NCI-H82 treated with DMSO at 0.1 percent for 48 hours (cell line): ENCODE results near the gene FCN2.
"Not testable (repeated sequence)": the region's sequence is repeated elsewhere in the genome, so short reads cannot be mapped to it uniquely, and the experiment has no call there.

Source experiments
- DNase-seq: peaks from one replicate; lab custom pipeline; 2025; ENCODE audit not compliant: unreplicated experiment; lab: John Stamatoyannopoulos, UW

The FCN2 gene

GRCh38 chr9:134847138-134847537 is 33.5 kb upstream of the FCN2 start:
- no peak for DNase-seq

GRCh38 chr9:134847752-134848432 is 32.7 kb upstream of the FCN2 start:
- DNase-seq = no peak

GRCh38 chr9:134848504-134848903 is 32.1 kb upstream of the FCN2 start:
- DNase-seq = no peak

DNA sequence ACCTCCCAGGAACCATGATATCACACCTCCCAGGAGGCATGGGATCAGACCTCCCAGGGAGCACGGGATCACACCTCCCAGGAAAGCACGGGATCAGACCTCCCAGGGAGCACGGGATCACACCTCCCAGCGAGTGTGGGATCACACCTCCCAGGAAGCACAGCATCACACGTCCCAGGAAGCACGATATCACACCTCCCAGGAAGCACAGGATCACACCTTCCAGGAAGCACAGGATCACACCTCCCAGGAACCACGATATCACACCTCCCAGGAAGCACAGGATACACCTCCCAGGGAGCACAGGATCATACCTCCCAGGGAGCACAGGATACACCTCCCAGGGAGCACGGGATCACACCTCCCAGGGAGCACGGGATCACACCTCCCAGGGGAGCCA is 30.0 kb upstream of the FCN2 start:
- no peak for DNase-seq

- no peak for DNase-seq
These were observed 29.6 kb upstream of the FCN2 start for GRCh38 chr9:134851020-134851419.

GRCh38 chr9:134852906-134853654 is 27.5 kb upstream of the FCN2 start:
- DNase-seq = no peak

DNA sequence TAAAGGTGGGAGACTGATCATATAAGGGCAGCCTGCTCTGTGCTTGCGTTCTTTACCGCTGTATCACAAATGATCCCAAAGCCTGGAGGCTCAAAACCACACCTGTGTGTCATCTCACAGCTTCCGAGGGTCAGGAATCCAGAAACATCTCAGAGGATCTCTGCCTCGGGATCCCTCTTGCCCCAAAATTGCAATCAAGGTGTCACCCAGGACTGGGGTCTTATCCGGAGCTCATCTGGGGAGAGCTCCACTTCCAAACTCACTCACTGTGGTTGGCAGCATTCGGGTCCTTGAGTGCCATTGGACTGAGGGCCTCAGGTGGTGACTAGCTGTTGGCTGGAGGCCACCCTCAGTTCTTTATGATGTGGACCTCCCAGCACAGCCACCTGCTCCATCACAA is 26.7 kb upstream of the FCN2 start:
- no peak for DNase-seq

DNA sequence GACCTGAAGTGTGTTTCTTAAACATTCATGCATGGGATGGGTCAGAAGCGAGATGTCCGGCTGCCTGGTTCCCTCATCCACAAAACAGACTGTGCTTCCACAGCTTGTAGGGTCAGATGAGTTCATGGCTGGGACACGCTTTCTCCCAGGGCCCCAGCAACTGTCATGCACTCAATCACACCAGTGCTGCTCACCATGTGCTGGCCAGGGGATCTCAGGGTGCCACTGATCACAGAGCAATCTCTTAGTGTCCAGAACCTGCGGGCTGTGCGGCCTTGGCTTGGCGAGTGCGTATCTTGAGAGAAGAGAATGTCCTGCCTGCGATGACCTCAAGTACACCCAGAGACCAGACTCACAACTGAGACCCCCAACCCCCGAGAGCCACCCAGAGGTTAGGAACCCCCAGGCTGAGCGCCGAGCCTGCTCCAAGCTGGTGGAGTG is 26.0 kb upstream of the FCN2 start:
- DNase-seq = no peak

- DNase-seq = no peak
These were observed 25.2 kb upstream of the FCN2 start for GRCh38 chr9:134855231-134855899.

- DNase-seq = no peak
These were observed 24.7 kb upstream of the FCN2 start for GRCh38 chr9:134855900-134856377.

GRCh38 chr9:134857451-134857850 is 23.2 kb upstream of the FCN2 start:
- DNase-seq = not testable (repeated sequence)

DNA sequence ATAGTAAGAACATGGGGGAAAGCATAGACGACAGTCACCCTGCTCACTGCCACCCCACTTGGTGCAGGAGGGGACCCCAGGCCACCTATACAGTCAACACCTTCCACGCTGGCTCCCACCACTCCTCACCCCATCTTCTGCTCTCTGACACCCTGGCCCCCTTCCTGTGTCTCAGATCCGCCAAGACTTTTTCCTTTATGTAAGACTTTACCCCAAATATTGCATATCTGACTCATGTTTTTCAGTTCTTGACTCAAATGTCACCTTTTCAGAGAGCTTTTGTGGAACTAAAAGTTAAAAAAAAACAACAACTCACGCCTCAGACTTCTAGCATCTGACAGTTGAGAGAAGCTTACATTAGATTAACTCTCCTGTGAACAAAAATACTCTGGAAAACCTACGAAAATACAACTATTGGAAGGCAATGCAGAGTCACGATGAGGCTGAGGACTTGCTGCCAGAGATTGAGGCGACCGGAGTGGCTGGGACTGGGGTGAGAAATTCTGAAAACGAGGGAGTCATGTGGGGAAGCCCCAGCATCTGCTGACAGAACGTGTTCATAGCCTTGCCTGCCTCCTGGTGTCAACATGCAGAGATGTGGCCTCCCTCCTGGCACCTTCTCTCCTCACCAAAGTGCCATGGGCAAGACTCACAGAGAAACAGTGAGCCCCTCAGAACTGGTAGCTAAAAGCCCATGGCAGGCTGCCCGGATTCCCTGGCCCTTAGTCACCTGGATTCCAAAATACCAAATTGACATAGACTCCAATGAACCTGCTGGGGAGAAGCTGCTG is 22.4 kb upstream of the FCN2 start:
- DNase-seq = no peak

DNA sequence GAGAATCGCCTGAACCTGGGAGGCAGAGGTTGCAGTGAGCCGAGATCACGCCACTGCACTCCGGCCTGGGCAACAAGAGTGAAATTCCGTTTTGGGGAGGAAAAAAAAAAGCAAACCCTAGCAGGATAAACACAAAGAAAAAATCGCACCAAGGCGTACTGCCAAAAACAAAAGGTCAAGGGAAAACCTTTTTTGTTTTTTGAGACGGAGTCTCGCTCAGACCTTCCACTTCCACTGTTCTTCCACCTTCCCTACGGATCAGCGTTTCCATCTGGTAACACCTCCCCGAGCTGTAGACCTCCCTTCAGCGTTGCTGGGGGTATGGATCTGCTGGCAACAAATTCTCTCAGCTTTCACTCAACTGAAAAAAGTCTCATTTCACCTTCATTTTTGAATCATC is 20.1 kb upstream of the FCN2 start:
- no peak for DNase-seq

DNA sequence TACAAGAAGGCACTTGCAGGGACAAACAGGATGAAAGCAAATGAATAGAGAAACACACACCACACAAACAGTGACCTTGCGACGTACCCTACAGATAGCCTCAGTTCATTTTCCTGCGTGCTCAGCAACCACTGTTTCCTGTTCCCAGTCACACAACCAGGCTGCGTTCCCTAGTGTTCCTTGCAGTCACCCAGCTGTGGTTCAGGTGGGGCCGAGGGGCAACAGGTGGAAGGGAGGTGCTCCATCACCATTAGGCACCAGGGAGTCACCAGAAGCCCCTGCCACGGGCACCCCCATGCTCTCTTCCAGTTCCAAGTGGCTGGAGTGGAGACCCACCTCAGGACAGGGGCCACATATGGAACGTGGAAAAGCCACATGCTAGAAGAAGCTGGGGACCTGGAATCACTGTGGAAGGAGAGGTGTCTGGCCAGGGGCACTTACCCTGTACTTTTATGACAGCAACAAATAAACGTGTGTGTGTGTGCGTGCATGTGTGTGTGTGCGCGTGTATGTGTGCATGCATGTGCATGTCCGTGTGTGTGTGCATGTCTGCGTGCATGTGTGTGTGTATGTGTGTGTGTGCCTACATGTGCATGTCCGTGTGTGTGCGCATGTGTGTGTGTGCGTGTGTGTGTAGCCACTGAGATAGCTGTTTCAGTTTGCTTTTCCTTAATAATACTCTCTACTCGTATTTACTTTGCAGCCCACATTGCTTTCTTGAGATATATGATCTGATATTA is 18.8 kb upstream of the FCN2 start:
- no peak for DNase-seq

- DNase-seq = no peak
These were observed 17.2 kb upstream of the FCN2 start for GRCh38 chr9:134863306-134863902.

DNA sequence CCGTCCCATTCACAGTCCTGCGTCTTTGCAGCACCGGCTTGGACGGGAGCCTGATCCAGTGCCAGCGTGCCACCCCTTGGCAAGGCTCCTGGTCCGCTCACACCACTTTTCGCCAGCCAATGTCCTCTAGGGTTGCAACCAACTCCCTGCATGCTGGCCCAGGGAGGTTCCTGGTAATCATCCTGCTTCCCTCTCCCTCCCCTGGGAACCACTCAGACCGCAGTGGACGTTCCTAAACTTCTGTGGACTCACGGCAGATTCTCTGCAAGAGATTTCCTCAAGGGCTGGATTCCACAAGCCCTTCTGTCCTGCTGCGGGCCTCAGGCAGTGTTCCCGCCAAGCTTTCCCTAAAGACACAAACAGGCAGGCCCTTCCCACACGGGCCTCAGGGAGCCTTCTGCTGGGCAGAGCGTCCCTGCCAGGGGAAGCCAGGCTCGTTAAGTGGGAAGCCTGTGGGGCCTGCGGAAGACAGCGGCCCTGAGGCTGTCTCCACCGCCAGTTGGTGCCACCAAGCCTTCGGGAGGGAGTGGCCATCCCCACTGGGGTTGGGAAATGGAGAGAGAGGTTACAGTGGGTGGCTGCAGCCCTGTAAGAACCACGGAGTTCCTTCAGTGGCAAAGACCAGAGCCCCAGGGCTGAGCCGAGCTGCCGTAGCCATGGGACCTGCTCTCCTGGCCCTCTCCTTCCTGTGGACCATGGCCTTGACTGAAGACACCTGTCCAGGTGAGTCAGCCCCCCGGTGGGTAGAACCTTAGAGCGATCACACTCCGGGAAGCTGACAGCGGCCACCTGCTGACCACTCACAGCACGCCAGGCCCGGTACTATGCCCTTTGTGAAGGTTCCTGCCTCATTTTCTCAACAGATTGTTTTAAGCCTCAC is 16.4 kb upstream of the FCN2 start:
- no peak for DNase-seq

- DNase-seq = no peak
These were observed 15.8 kb upstream of the FCN2 start for GRCh38 chr9:134864821-134865190.

DNA sequence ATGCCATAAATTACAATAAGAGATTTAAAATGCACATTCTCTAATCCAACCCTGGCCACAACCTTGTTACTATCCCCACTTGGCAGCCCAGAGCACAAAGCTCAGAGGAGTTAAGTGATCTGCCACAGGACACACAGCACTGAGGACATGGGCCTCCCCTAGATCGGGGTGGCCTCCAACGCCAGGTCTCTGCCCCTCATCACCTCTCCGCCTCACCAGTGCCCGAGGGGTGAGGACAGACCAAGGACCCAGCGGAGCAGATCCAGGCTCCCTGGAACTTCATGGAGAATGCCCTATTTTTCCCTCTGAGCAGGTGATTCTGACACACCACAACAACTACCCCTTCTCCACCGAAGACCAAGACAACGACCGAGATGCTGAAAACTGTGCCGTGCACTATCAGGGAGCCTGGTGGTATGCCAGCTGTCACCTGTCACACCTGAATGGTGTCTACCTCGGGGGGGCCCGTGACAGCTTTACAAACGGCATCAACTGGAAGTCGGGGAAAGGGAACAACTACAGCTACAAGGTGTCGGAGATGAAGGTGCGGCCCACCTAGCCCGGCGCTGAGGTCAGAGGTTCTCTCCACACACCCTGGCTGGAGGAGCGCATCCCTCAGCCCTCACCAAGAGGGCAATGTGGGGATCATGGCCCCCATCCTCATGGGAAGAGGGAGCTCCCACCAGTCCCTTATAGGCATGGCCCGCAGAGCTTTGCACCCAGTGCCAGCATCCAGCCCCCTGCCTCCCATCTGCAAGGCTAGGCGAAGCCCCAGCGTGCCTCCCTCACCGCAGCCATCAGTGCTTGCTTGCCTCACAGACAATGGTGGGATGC is 12.5 kb upstream of the FCN2 start:
- DNase-seq = no peak
